ENCODE measurements around the gene PGP.
A peak's percentile ranks its signal among the peaks of the same experiment; 100 is the strongest.

PGP gene

DNA sequence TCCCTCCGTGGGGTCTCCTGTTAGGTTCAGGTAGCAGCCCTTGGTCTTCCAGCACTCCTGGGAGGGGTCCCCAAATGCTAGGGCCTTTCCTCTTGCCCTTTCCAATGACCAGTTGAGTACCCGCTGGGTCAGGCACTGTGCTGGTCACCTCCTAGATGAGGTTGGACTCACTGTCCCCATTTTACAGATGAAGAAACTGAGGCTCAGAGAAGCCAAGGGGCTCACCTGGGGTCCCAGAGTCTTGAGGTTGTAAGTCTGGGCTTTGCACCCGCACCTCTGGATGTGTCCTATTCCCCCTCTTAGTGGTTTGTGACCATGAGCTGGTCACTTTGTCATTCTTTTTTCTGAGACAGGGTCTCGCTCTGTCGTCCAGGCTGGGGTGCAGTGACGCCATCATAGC, 16.9 kb downstream of the PGP start:
- TF ChIP-seq, protein P1, sequence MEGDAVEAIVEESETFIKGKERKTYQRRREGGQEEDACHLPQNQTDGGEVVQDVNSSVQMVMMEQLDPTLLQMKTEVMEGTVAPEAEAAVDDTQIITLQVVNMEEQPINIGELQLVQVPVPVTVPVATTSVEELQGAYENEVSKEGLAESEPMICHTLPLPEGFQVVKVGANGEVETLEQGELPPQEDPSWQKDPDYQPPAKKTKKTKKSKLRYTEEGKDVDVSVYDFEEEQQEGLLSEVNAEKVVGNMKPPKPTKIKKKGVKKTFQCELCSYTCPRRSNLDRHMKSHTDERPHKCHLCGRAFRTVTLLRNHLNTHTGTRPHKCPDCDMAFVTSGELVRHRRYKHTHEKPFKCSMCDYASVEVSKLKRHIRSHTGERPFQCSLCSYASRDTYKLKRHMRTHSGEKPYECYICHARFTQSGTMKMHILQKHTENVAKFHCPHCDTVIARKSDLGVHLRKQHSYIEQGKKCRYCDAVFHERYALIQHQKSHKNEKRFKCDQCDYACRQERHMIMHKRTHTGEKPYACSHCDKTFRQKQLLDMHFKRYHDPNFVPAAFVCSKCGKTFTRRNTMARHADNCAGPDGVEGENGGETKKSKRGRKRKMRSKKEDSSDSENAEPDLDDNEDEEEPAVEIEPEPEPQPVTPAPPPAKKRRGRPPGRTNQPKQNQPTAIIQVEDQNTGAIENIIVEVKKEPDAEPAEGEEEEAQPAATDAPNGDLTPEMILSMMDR (IDR thresholded peaks at IDR 0.05; ENCODE audit: insufficient read depth, low read depth, low read length, missing control alignments), result no peak
- no peak overlapping the region for H3K4me3 ChIP-seq (ENCODE audit: low read depth, low read length)
- DNase-seq (ENCODE audit: low read depth), result no peak

DNA sequence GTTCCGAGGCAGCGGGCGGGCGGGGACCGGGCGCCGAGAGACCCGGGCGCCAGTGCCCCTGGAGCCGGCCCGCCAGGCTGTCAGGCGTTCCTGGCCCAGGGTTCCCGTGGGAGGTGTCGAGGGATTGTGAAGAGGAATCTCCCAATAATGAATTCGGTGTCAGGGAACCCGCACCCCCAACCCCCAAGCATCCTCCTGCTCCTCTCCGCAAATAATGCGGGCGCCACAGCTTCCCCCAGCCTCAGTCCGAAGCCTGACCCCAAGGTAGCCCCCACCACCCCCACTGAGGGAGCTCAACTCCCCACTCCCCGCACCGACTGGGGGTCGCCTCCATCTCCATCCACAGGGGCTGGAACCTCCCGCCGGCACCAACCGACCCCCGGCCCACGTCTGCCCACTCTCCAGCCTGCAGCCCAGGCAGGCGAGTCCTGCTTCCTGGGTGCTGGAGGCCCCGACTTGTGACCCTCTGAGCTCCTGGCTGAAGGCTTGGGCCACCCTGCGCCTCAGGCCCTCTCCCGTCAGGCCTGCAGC, 17.6 kb downstream of the PGP start:
- TF ChIP-seq, protein P1 (IDR thresholded peaks at IDR 0.05; ENCODE audit: insufficient read depth, low read depth, low read length, missing control alignments), result no peak
- no peak overlapping the region for H3K4me3 ChIP-seq (ENCODE audit: low read depth, low read length)
- no peak for DNase-seq (ENCODE audit: low read depth)

DNA sequence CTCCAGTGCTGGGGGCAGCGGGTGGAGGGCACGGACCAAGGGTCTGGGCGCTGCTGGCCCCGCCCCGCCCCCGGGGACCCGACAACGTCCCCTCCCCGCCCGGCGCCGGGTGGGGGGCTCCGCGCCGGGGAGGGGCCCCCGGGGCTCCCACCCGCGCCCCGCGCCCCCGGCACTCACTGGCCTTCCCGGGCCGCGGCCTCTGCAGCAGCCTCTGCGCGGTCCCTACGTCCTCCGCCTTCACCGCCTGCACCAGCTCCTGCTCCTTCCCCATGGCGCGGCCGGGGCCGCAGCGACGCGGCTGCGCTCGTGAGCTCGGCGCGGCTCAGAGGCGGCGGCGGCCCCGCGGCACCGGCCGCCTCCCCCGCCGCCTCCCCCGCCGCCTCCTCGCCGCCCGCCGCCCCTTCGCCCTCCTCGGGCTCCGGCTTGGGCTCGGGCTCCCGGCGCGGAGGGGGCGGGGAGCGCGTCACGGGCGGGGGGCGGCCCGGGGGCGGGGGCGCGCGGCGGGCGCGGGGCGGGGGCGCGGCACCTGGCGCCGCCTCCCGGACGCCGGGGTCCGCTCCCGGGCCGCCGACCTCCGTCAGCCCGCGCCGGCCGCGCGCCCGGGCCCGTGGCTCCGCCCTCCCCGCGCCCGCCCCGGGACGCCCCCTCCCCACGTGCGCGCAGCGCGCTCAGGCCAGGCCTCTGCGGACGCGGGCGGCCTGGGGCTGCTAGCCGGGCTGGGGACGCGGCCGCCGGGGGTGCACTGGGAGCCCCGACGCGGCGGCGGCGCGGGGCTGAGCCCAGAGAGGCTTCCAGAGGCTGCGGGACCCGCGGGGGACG, 18.3 kb downstream of the PGP start, which contains the start of gene CASKIN1:
Gene CASKIN1 (minus strand): TSS at position 444 of the 819 bp plus-strand sequence. CDS start 173 bp downstream, at position 271.
- no peak within 1 kb of the TSS for H3K4me3 ChIP-seq (ENCODE audit: low read depth, low read length)
- TF ChIP-seq, protein P1 (IDR thresholded peaks at IDR 0.05; ENCODE audit: insufficient read depth, low read depth, low read length, missing control alignments), result no peak
- DNase-seq (ENCODE audit: low read depth), result no peak

DNA sequence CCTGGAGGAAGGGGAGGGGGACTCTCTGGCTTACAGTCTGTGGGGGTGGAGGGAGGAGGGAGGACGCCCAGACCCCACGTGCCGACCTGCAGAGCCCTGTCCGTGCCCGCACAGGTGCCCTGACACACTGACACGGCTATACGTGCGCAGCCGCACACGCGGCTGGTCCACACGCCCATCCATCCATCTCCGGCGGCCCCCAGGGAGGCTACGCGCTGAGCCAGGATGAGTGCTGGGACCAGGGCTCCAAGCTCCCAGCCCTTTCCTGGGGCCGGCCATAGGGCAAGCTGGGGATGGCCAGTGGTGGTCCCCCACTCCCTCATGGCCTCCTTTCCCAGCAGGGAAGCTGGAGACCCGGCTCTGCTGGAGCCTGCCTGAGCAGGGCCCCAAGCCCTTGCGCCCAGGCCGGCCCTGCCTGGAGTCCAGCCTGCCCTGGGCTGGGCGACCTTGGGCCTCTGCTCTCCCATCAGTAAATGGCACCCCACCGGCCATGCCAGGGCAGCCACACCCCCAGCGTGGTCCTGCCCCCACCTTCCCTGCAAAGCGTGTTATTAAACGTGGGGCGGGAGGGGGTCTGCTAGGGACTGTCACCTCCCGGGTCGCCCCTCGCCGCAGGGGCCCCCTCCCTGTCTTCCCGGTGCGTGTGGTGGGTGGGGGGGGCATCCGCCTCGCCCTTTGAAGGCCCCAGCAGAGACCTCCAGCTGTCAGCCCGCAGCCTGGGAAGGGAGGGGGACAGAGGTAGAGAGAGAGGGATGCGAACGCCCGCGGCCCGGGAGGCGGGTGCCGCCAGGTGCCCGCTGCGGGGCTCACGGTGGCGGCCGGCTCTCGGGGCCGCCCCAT, 19.1 kb downstream of the PGP start:
- TF ChIP-seq, protein P1 (IDR thresholded peaks at IDR 0.05; ENCODE audit: insufficient read depth, low read depth, low read length, missing control alignments), result no peak
- no peak for DNase-seq (ENCODE audit: low read depth)
- H3K4me3 ChIP-seq (ENCODE audit: low read depth, low read length), result no peak overlapping the region

DNA sequence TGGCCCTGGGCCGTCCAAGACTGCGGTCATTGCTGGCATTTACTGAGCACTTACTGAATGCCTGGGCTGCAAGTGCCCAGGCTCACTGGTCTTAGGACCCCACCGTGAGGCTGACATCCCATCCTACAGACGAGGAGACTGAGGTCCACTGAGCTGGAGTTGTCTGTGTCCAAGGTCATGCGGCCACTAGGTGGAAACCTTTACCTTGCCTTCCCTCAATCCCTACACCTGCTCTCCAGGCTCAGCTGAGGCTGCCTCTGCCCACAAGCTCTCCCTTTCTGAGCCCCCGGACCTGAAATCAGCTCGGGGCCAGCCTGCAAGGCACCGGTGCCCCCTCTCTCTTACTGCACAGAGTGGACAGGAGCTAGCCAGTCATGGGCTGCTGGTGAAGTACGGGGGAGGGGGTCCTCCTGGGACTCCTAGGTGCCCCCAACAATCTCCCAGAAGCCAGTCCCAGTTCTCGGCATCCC, 19.8 kb downstream of the PGP start:
- peak; percentile 80 for DNase-seq (ENCODE audit: low read depth)
- TF ChIP-seq, protein P1 (IDR thresholded peaks at IDR 0.05; ENCODE audit: insufficient read depth, low read depth, low read length, missing control alignments), result peak; percentile 50
- H3K4me3 ChIP-seq (ENCODE audit: low read depth, low read length), result no peak overlapping the region

DNA sequence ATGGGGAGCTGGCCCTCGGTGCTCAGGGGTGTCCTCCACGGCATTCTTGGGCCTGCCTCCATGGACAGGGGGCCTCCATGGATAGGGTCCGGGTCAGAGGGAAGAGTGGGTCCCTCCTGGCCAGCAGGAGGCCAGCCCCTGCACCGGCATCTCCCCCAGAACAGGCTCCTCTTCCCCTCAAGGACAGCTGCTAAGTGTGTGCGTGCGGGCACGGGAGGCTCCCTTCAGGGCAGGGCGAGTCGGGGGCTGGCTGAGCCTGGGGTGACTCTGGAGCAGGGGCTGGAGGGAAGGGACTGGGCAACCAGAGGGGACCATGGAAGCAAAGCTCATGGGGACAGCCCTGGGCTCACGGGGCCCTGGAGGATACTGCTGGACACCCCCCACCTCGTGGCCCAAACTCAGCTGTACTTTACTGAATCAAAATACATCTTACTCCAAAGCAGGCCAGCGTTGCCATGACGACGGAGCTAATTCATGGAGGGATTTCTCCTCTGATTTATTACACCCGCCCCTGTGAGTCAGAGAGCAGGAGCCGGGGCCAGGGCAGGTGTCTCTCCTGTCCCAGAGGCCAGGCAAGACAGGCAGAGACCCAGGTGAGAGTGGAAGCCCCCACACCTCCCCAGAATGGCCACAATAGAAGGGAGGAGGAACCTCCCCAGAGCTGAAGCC, 20.3 kb downstream of the PGP start:
- H3K4me3 ChIP-seq (ENCODE audit: low read depth, low read length), result no peak overlapping the region
- no peak for DNase-seq (ENCODE audit: low read depth)
- TF ChIP-seq, protein P1 (IDR thresholded peaks at IDR 0.05; ENCODE audit: insufficient read depth, low read depth, low read length, missing control alignments), result no peak

All from GM12865 (cell line).